ENCODE measurements around the gene RGPD5. TPM values are rescaled to one million over a fixed set of nuclear protein-coding genes. Genes with fewer than 3 reads are reported as not detected.
"Not testable (repeated sequence)": the region's sequence is repeated elsewhere in the genome, so short reads cannot be mapped to it uniquely, and the experiment has no call there.

Gene RGPD5
- total RNA-seq = 15.2 and 37.1 TPM in 2 replicates
- polyA plus RNA-seq = 21.6 and 32.2 TPM in 2 replicates

- H3K9me3 ChIP-seq (ENCODE audit: low read depth); H3K27ac ChIP-seq; H3K36me3 ChIP-seq; H3K27me3 ChIP-seq; H3K4me3 ChIP-seq; DNase-seq (ENCODE audit: low read depth in 1 of 2, low spot score in 1 of 2); H3K4me1 ChIP-seq (ENCODE audit: low read depth): not testable (repeated sequence)
These were observed at the start of gene RGPD5 for GRCh38 chr2:109794074-109794737. Gene RGPD5 (plus strand): TSS chr2:109794305. CDS start chr2:109794466, 161 bp downstream.

- not testable (repeated sequence) for H3K27me3 ChIP-seq; H3K9me3 ChIP-seq (ENCODE audit: low read depth); H3K4me1 ChIP-seq (ENCODE audit: low read depth); H3K4me3 ChIP-seq; H3K27ac ChIP-seq; H3K36me3 ChIP-seq; DNase-seq (ENCODE audit: low read depth in 1 of 2, low spot score in 1 of 2)
These were observed 42.5 kb upstream of the RGPD5 start for GRCh38 chr2:109751572-109751971.

- H3K4me1 ChIP-seq (ENCODE audit: low read depth); H3K27ac ChIP-seq; DNase-seq (ENCODE audit: low read depth in 1 of 2, low spot score in 1 of 2): not testable (repeated sequence)
These were observed 36.8 kb upstream of the RGPD5 start for GRCh38 chr2:109757163-109757824.

GRCh38 chr2:109760265-109761042 lies 33.7 kb upstream of the RGPD5 start:
- H3K4me3 ChIP-seq = peak overlapping the region; percentile 13
- not testable (repeated sequence) for H3K27me3 ChIP-seq; H3K36me3 ChIP-seq; H3K4me1 ChIP-seq (ENCODE audit: low read depth); H3K27ac ChIP-seq; H3K9me3 ChIP-seq (ENCODE audit: low read depth)
- DNase-seq (ENCODE audit: low read depth in 1 of 2, low spot score in 1 of 2) = peak in 1 of 2 donors; percentile 22

More at GRCh38 chr2:109757163-109757824, 36.8 kb upstream of the RGPD5 start:
- not testable (repeated sequence) for H3K4me3 ChIP-seq; H3K27me3 ChIP-seq; H3K9me3 ChIP-seq (ENCODE audit: low read depth); H3K36me3 ChIP-seq

GRCh38 chr2:109761043-109761454 lies 33.1 kb upstream of the RGPD5 start:
- H3K9me3 ChIP-seq (ENCODE audit: low read depth); H3K27me3 ChIP-seq; H3K4me1 ChIP-seq (ENCODE audit: low read depth); H3K36me3 ChIP-seq; DNase-seq (ENCODE audit: low read depth in 1 of 2, low spot score in 1 of 2); H3K27ac ChIP-seq: not testable (repeated sequence)
- peak overlapping the region; percentile 13 for H3K4me3 ChIP-seq

GRCh38 chr2:109761976-109762375 lies 32.1 kb upstream of the RGPD5 start:
- not testable (repeated sequence) for H3K9me3 ChIP-seq (ENCODE audit: low read depth); H3K4me3 ChIP-seq; H3K27me3 ChIP-seq; DNase-seq (ENCODE audit: low read depth in 1 of 2, low spot score in 1 of 2); H3K27ac ChIP-seq; H3K4me1 ChIP-seq (ENCODE audit: low read depth); H3K36me3 ChIP-seq

GRCh38 chr2:109766074-109766473 lies 28.0 kb upstream of the RGPD5 start:
- not testable (repeated sequence) for H3K9me3 ChIP-seq (ENCODE audit: low read depth); H3K27me3 ChIP-seq; H3K4me3 ChIP-seq; H3K4me1 ChIP-seq (ENCODE audit: low read depth); H3K36me3 ChIP-seq; DNase-seq (ENCODE audit: low read depth in 1 of 2, low spot score in 1 of 2); H3K27ac ChIP-seq

GRCh38 chr2:109766886-109767578 lies 27.1 kb upstream of the RGPD5 start:
- H3K36me3 ChIP-seq; DNase-seq (ENCODE audit: low read depth in 1 of 2, low spot score in 1 of 2); H3K4me3 ChIP-seq; H3K27me3 ChIP-seq; H3K9me3 ChIP-seq (ENCODE audit: low read depth); H3K4me1 ChIP-seq (ENCODE audit: low read depth); H3K27ac ChIP-seq: not testable (repeated sequence)

GRCh38 chr2:109768934-109769333 lies 25.2 kb upstream of the RGPD5 start:
- not testable (repeated sequence) for H3K9me3 ChIP-seq (ENCODE audit: low read depth); H3K27me3 ChIP-seq; H3K4me3 ChIP-seq; H3K36me3 ChIP-seq; H3K4me1 ChIP-seq (ENCODE audit: low read depth); H3K27ac ChIP-seq; DNase-seq (ENCODE audit: low read depth in 1 of 2, low spot score in 1 of 2)

- not testable (repeated sequence) for H3K36me3 ChIP-seq; H3K27me3 ChIP-seq; DNase-seq (ENCODE audit: low read depth in 1 of 2, low spot score in 1 of 2); H3K9me3 ChIP-seq (ENCODE audit: low read depth); H3K4me3 ChIP-seq; H3K4me1 ChIP-seq (ENCODE audit: low read depth); H3K27ac ChIP-seq
These were observed 15.0 kb upstream of the RGPD5 start for GRCh38 chr2:109779118-109779517.

GRCh38 chr2:109781147-109781816 lies 12.8 kb upstream of the RGPD5 start:
- H3K4me3 ChIP-seq; H3K4me1 ChIP-seq (ENCODE audit: low read depth); H3K9me3 ChIP-seq (ENCODE audit: low read depth); H3K27ac ChIP-seq; DNase-seq (ENCODE audit: low read depth in 1 of 2, low spot score in 1 of 2); H3K27me3 ChIP-seq; H3K36me3 ChIP-seq: not testable (repeated sequence)

- not testable (repeated sequence) for H3K27ac ChIP-seq; H3K4me1 ChIP-seq (ENCODE audit: low read depth); H3K4me3 ChIP-seq; H3K27me3 ChIP-seq; H3K9me3 ChIP-seq (ENCODE audit: low read depth); H3K36me3 ChIP-seq; DNase-seq (ENCODE audit: low read depth in 1 of 2, low spot score in 1 of 2)
These were observed 11.6 kb upstream of the RGPD5 start for GRCh38 chr2:109782446-109782993.

Data from cardiac muscle cell (in vitro differentiated cells and primary cell).